ENCODE data around the gene HSF2BP. TPM values are rescaled to one million over a fixed set of nuclear protein-coding genes. Genes with fewer than 3 reads are reported as not detected.

Gene HSF2BP
- polyA plus RNA-seq, 1 donor (not counting 4 experiments of a cell fraction or from before 2014, with no cell fraction given) = 6.1 TPM

DNA sequence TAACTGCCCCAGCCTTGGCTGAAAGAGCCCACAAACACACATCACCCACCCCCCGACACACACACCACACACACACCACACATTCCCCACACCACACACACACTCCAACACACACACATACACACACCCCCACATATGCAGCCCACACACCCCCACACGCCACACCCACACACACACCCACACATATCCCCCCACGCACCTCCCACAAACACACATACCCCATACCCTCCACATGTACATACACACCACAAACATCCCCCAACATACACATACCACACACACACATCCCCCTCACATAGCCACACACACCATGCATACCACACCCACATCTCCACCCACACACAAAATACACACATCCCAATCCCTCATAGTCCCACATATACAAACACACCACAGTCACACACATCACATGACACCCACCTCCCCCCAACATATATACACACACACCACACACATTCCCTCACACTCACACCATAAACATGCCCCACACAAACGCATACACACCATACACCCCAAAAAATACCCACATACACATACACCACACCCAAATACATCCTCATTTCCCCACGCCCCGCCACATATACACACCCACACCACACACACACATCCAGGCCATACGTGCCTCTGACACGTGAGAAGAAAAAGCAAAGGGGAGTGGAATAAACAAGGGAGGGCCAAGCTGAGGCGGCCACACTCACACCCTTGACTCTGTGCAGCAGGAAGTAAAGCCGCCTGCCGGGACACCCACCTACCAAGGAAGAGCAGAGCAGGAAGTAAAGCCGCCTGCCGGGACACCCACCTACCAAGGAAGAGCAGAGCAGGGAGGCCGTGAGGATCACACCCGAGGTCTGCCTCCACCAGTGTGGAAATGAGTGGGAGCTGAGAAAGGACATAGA lies 53.7 kb downstream of the HSF2BP start:
- Histone ChIP-seq H3K9ac (ENCODE audit: control insufficient read depth, extremely low read depth, insufficient read depth, low read length) (no peak overlapping the region), H3K9me3 (ENCODE audit: control insufficient read depth, low read depth, low read length) (no peaks in the 10 kb centered on the region), H3K36me3 (ENCODE audit: control insufficient read depth in 2 of 2, extremely low read depth in 1 of 2, insufficient read depth in 2 of 2, low read length in 2 of 2) (no peaks in the 10 kb centered on the region), H3K27ac (ENCODE audit: control insufficient read depth, insufficient read depth, low read length) (peak overlapping the region; percentile 19), H3K27me3 (ENCODE audit: control insufficient read depth, extremely low read depth, insufficient read depth, low read length) (no peaks in the 10 kb centered on the region), H3K79me2 (ENCODE audit: control insufficient read depth, insufficient read depth, low read length) (no peaks in the 10 kb centered on the region), H4K20me1 (ENCODE audit: control insufficient read depth, extremely low read depth, insufficient read depth, low read length) (no peaks in the 10 kb centered on the region), H3K4me1 (ENCODE audit: control insufficient read depth, extremely low read depth, insufficient read depth, low read length) (peaks cover 72% of the 10 kb centered on the region), H3K4me3 (ENCODE audit: control insufficient read depth in 2 of 3, extremely low read depth in 1 of 3, insufficient read depth in 2 of 3, low read depth in 1 of 3, low read length in 3 of 3) (no peak overlapping the region), H2AFZ (ENCODE audit: control insufficient read depth, low read length) (no peak overlapping the region), H3K4me2 (ENCODE audit: control insufficient read depth, extremely low read depth, insufficient read depth, low read depth, low read length) (no peak overlapping the region), H3K9me1 (ENCODE audit: control insufficient read depth, extremely low read depth, insufficient read depth, low read length) (peaks cover 2% of the 10 kb centered on the region)
- TF ChIP-seq, protein P1, sequence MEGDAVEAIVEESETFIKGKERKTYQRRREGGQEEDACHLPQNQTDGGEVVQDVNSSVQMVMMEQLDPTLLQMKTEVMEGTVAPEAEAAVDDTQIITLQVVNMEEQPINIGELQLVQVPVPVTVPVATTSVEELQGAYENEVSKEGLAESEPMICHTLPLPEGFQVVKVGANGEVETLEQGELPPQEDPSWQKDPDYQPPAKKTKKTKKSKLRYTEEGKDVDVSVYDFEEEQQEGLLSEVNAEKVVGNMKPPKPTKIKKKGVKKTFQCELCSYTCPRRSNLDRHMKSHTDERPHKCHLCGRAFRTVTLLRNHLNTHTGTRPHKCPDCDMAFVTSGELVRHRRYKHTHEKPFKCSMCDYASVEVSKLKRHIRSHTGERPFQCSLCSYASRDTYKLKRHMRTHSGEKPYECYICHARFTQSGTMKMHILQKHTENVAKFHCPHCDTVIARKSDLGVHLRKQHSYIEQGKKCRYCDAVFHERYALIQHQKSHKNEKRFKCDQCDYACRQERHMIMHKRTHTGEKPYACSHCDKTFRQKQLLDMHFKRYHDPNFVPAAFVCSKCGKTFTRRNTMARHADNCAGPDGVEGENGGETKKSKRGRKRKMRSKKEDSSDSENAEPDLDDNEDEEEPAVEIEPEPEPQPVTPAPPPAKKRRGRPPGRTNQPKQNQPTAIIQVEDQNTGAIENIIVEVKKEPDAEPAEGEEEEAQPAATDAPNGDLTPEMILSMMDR (optimal IDR thresholded peaks at IDR 0.05 in 1 of 3, IDR thresholded peaks at IDR 0.05 in 1 of 3, conservative IDR thresholded peaks at IDR 0.05 in 1 of 3; ENCODE audit: extremely low read depth in 1 of 3, insufficient read depth in 2 of 3, low read length in 3 of 3) = no peak
- no peak for TF ChIP-seq EZH2 (IDR thresholded peaks at IDR 0.05; ENCODE audit: low read length)
- no peak for DNase-seq (ENCODE audit: low read depth, low spot score)
- FAIRE-seq = no peak
- dilution Hi-C loops (cut with MboI; ENCODE audit: extremely low pct_ligation_motif_present, low sequenced_read_pairs) = no loop called here

GRCh38 chr21:43604505-43605204 lies 54.6 kb downstream of the HSF2BP start:
- Histone ChIP-seq H3K27me3 (ENCODE audit: control insufficient read depth, extremely low read depth, insufficient read depth, low read length) (no peaks in the 10 kb centered on the region), H3K4me1 (ENCODE audit: control insufficient read depth, extremely low read depth, insufficient read depth, low read length) (peaks cover 73% of the 10 kb centered on the region), H2AFZ (ENCODE audit: control insufficient read depth, low read length) (no peak overlapping the region), H3K9me3 (ENCODE audit: control insufficient read depth, low read depth, low read length) (no peaks in the 10 kb centered on the region), H4K20me1 (ENCODE audit: control insufficient read depth, extremely low read depth, insufficient read depth, low read length) (no peaks in the 10 kb centered on the region), H3K4me3 (ENCODE audit: control insufficient read depth in 2 of 3, extremely low read depth in 1 of 3, insufficient read depth in 2 of 3, low read depth in 1 of 3, low read length in 3 of 3) (no peak overlapping the region), H3K27ac (ENCODE audit: control insufficient read depth, insufficient read depth, low read length) (peak overlapping the region; percentile 19), H3K36me3 (ENCODE audit: control insufficient read depth in 2 of 2, extremely low read depth in 1 of 2, insufficient read depth in 2 of 2, low read length in 2 of 2) (no peaks in the 10 kb centered on the region), H3K79me2 (ENCODE audit: control insufficient read depth, insufficient read depth, low read length) (no peaks in the 10 kb centered on the region), H3K4me2 (ENCODE audit: control insufficient read depth, extremely low read depth, insufficient read depth, low read depth, low read length) (no peak overlapping the region), H3K9ac (ENCODE audit: control insufficient read depth, extremely low read depth, insufficient read depth, low read length) (peak overlapping the region; percentile 7), H3K9me1 (ENCODE audit: control insufficient read depth, extremely low read depth, insufficient read depth, low read length) (peaks cover 2% of the 10 kb centered on the region)
- peak; percentile 48 for FAIRE-seq
- dilution Hi-C loops (cut with MboI; ENCODE audit: extremely low pct_ligation_motif_present, low sequenced_read_pairs) = no loop called here
- TF ChIP-seq, protein P1 (optimal IDR thresholded peaks at IDR 0.05 in 1 of 3, IDR thresholded peaks at IDR 0.05 in 1 of 3, conservative IDR thresholded peaks at IDR 0.05 in 1 of 3; ENCODE audit: extremely low read depth in 1 of 3, insufficient read depth in 2 of 3, low read length in 3 of 3) = no peak
- no peak for TF ChIP-seq EZH2 (IDR thresholded peaks at IDR 0.05; ENCODE audit: low read length)
- DNase-seq (ENCODE audit: low read depth, low spot score) = no peak
